Ecto neural progenitor cell (in vitro differentiated cells): Measurements from ENCODE around the gene POLR2J.
A peak's percentile ranks its signal among the peaks of the same experiment; 100 is the strongest.

Experiments
- DNase-seq: peaks from one replicate; pipeline ENCODE4 v3.0.0-alpha.2; 2018; ENCODE audit warnings: low spot score

The POLR2J gene

DNA sequence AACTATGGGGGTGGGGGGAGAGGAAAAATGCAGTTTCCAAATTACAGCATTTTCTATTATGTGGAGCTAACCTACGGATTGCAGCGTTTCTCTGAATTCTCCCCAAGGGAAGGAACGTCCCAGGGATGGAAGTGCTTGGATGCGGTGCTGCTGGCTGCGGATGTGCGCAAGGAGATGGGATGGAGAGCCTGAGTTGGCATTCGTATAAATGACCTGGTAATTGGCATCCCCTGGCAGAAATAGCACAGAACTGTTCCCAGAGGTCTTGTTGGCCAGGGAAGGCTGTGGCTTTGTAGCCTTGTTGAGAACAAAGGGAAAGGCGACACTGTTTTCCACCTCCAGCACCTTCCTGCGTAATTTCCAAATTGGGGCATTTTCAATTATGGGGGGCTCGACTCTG, 42.6 kb downstream of the POLR2J start:
- DNase-seq, result no peak

GRCh38 chr7:102434039-102434486, 44.7 kb downstream of the POLR2J start:
- DNase-seq, result no peak

GRCh38 chr7:102433219-102434038, 45.3 kb downstream of the POLR2J start, which contains the start of gene ORAI2:
TSS of gene ORAI2 (plus strand) at chr7:102433575. CDS start at chr7:102438957, 5,382 bp downstream.
- DNase-seq, result peak; percentile 90

- no peak for DNase-seq
These were observed 46.1 kb downstream of the POLR2J start for GRCh38 chr7:102432442-102433218.

DNA sequence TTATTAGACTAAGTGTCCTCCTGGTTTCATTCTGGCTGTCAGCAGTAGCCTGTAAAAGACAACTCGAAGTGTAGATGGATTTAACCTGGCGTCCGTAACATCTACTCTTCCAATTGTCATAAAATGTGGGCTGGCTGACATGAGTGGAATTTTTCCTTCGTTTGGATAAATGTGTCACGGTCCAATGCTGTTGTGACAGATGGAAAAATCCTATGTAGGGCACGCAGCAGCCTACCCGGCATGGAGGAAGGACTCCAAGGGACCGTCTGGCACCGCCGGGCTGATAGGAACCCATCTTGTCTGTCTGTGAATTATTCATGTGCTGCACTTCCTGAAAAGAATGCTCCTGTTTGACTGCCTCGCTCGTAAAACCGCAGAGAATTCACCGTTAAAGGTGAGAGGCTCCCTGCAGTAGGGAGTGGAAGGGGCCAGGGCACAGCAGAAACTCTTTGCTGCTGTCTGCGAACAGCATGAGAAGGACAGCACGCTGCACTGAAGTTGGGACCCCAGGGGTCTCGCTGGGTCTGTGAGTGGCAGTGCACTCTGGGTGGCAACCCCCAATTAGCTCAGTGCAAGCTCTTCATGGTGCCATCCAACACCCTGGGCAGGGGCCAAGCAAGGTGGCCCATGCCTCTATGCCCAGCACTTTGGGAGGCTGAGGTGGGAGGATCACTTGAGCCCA, 47.0 kb downstream of the POLR2J start:
- DNase-seq, result no peak

GRCh38 chr7:102429141-102429899, 49.4 kb downstream of the POLR2J start:
- no peak for DNase-seq

- no peak for DNase-seq
These were observed 51.7 kb downstream of the POLR2J start for GRCh38 chr7:102427019-102427405.

- no peak for DNase-seq
These were observed 52.3 kb downstream of the POLR2J start for GRCh38 chr7:102426268-102427018.

GRCh38 chr7:102425639-102426267, 53.0 kb downstream of the POLR2J start:
- DNase-seq, result no peak

DNA sequence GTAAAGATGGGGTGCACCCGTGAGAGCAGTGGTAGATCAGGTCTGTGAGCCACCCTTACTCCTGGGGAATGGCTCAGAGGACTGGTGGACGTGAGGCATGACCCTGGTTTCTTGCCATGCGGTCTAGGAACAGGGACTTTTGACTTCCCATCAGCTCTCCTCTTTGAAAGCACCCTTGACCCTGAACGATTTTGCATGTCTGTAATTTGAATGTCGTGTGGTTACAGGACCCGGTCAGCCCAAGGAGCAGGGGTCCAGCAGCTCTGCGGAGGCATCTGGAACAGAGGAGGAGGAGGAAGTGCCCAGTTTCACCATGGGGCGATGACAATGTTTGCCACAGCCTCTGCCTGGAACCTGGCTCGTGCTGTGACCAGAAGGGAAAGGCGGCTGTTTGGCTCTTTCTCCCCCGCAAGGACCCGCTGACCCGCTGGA, 53.9 kb downstream of the POLR2J start:
- DNase-seq, result no peak

DNA sequence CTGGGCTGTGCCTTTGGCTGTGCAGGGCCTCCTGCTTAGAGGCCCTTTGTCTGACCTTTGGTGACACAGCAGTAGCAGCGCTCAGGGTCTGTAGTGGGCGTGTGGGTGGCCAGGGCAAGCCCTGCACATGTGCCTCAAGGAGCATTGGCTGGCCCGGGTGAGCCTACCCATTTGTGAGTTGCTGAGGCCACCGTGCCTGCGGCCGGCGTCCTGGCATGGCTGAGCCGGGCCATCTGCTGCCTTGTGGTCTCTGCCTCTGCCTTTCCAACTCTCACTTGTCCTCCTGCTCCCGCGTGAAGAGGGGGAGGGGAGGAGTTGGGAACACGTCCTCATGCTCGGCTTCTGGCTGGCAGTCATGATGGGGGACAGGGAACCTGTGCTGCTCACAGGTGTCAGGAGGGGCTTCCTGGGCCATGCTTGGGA, 54.6 kb downstream of the POLR2J start:
- DNase-seq, result no peak
